ENCODE results near the gene ODC1.

The ODC1 gene

GRCh38 chr2:10400568-10400977, 47.6 kb downstream of the ODC1 start:
- WGBS, 2 experiments = 93 to 94% methylated on average over 11 of the region's 11 CpGs
- Histone ChIP-seq H3K4me1 (ENCODE audit: control insufficient read depth, insufficient read depth, low read length) (peaks cover 11% of the 10 kb centered on the region), H3K4me3 (ENCODE audit: insufficient read depth, low read depth, low read length) (no peak overlapping the region), H3K9me3 (ENCODE audit: control insufficient read depth, low read length) (no peaks in the 10 kb centered on the region), H3K27ac (ENCODE audit: insufficient read depth, low read depth, low read length, poor library complexity, severe bottlenecking) (no peak overlapping the region), H3K36me3 (ENCODE audit: control insufficient read depth, insufficient read depth, low read length) (no peaks in the 10 kb centered on the region), H3K27me3 (ENCODE audit: control insufficient read depth, insufficient read depth, low read length, poor library complexity, severe bottlenecking) (no peaks in the 10 kb centered on the region)

DNA sequence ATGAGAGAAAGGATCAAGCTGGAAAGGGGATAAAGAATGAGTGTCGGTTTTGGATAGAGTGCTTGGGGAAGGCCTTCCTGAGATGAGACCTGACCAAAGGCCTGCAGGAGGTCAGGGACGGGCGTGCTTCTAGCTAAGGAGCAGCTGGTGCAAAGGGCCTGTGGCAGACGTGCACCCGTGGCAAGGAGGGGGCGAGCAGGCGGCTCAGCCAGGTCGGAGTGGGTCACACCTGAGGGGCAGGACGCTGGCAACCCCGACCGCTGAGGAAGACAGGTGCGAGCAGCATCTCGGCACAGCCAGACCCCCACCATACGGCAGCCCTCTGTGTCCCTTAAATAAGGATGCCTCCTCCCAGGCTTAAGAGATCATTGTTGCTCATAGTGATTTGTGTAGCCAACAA, 48.1 kb downstream of the ODC1 start:
- WGBS, 2 experiments = 91 to 92% methylated on average over 14 of the region's 14 CpGs
- no peaks in the 10 kb centered on the region for H3K27me3 ChIP-seq (ENCODE audit: control insufficient read depth, insufficient read depth, low read length, poor library complexity, severe bottlenecking)
- H3K4me3 ChIP-seq (ENCODE audit: insufficient read depth, low read depth, low read length) = no peak overlapping the region
- H3K9me3 ChIP-seq (ENCODE audit: control insufficient read depth, low read length) = no peaks in the 10 kb centered on the region
- H3K27ac ChIP-seq (ENCODE audit: insufficient read depth, low read depth, low read length, poor library complexity, severe bottlenecking) = no peak overlapping the region
- H3K4me1 ChIP-seq (ENCODE audit: control insufficient read depth, insufficient read depth, low read length) = peaks cover 11% of the 10 kb centered on the region
- H3K36me3 ChIP-seq (ENCODE audit: control insufficient read depth, insufficient read depth, low read length) = no peaks in the 10 kb centered on the region

DNA sequence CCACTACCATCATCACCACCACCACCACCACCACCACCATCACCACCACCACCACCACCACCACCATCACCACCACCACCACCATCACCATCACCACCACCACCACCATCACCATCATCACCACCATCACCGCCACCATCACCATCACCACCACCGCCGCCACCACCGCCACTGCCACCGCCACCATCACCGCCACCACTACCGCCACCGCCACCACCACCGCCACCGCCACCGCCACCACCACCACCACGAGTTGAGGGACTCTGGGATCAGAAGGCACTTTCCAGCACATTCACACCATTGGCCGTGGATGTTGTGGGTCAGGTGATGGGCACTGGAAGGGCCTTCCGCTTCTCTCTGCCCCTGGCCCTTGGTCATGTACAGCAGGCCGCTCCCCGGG, 48.8 kb downstream of the ODC1 start:
- no peak overlapping the region for H3K27ac ChIP-seq (ENCODE audit: insufficient read depth, low read depth, low read length, poor library complexity, severe bottlenecking)
- no peaks in the 10 kb centered on the region for H3K27me3 ChIP-seq (ENCODE audit: control insufficient read depth, insufficient read depth, low read length, poor library complexity, severe bottlenecking)
- WGBS, 2 experiments = 72 to 81% methylated on average over 11 of the region's 16 CpGs
- no peaks in the 10 kb centered on the region for H3K9me3 ChIP-seq (ENCODE audit: control insufficient read depth, low read length)
- H3K4me1 ChIP-seq (ENCODE audit: control insufficient read depth, insufficient read depth, low read length) = peaks cover 6% of the 10 kb centered on the region
- H3K4me3 ChIP-seq (ENCODE audit: insufficient read depth, low read depth, low read length) = no peak overlapping the region
- no peaks in the 10 kb centered on the region for H3K36me3 ChIP-seq (ENCODE audit: control insufficient read depth, insufficient read depth, low read length)

DNA sequence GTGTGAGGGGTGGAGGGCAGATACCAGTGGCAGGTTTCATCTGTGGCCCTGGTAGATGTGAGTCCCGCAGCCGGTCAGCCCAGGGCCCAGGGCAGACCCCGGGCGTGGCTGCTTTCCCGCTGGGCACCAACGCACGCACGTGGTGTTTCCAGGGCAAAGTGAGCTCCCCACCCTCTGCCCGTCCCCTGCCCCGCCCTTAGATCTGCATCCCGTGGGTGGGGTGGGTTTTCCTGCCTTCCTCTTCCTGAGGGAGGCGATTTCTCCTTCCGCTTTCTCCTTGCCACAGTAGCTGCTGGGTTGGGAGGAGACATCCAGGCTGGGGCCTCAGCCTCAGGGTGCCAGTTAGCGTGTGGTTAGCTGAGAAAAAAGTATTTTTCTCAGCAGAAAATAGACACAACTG, 49.6 kb downstream of the ODC1 start:
- Histone ChIP-seq H3K4me3 (ENCODE audit: insufficient read depth, low read depth, low read length) (no peak overlapping the region), H3K27ac (ENCODE audit: insufficient read depth, low read depth, low read length, poor library complexity, severe bottlenecking) (no peak overlapping the region), H3K27me3 (ENCODE audit: control insufficient read depth, insufficient read depth, low read length, poor library complexity, severe bottlenecking) (no peaks in the 10 kb centered on the region), H3K9me3 (ENCODE audit: control insufficient read depth, low read length) (no peaks in the 10 kb centered on the region), H3K36me3 (ENCODE audit: control insufficient read depth, insufficient read depth, low read length) (no peaks in the 10 kb centered on the region), H3K4me1 (ENCODE audit: control insufficient read depth, insufficient read depth, low read length) (no peaks in the 10 kb centered on the region)
- WGBS, 2 experiments = 95 to 96% methylated on average over 14 of the region's 14 CpGs

GRCh38 chr2:10397878-10398277, 50.2 kb downstream of the ODC1 start:
- 88 to 89% methylated on average over 4 of the region's 4 CpGs for WGBS, 2 experiments
- H3K27ac ChIP-seq (ENCODE audit: insufficient read depth, low read depth, low read length, poor library complexity, severe bottlenecking) = no peak overlapping the region
- H3K27me3 ChIP-seq (ENCODE audit: control insufficient read depth, insufficient read depth, low read length, poor library complexity, severe bottlenecking) = no peaks in the 10 kb centered on the region
- no peaks in the 10 kb centered on the region for H3K4me1 ChIP-seq (ENCODE audit: control insufficient read depth, insufficient read depth, low read length)
- no peak overlapping the region for H3K4me3 ChIP-seq (ENCODE audit: insufficient read depth, low read depth, low read length)
- H3K9me3 ChIP-seq (ENCODE audit: control insufficient read depth, low read length) = no peaks in the 10 kb centered on the region
- H3K36me3 ChIP-seq (ENCODE audit: control insufficient read depth, insufficient read depth, low read length) = no peaks in the 10 kb centered on the region

GRCh38 chr2:10397297-10397875, 50.7 kb downstream of the ODC1 start:
- H3K4me3 ChIP-seq (ENCODE audit: insufficient read depth, low read depth, low read length) = no peak overlapping the region
- H3K4me1 ChIP-seq (ENCODE audit: control insufficient read depth, insufficient read depth, low read length) = no peaks in the 10 kb centered on the region
- no peaks in the 10 kb centered on the region for H3K27me3 ChIP-seq (ENCODE audit: control insufficient read depth, insufficient read depth, low read length, poor library complexity, severe bottlenecking)
- 92 to 93% methylated on average over 16 of the region's 16 CpGs for WGBS, 2 experiments
- no peaks in the 10 kb centered on the region for H3K9me3 ChIP-seq (ENCODE audit: control insufficient read depth, low read length)
- H3K36me3 ChIP-seq (ENCODE audit: control insufficient read depth, insufficient read depth, low read length) = no peaks in the 10 kb centered on the region
- no peak overlapping the region for H3K27ac ChIP-seq (ENCODE audit: insufficient read depth, low read depth, low read length, poor library complexity, severe bottlenecking)

- 91 to 92% methylated on average over 13 of the region's 13 CpGs for WGBS, 2 experiments
- Histone ChIP-seq H3K4me1 (ENCODE audit: control insufficient read depth, insufficient read depth, low read length) (no peaks in the 10 kb centered on the region), H3K4me3 (ENCODE audit: insufficient read depth, low read depth, low read length) (no peak overlapping the region), H3K36me3 (ENCODE audit: control insufficient read depth, insufficient read depth, low read length) (no peaks in the 10 kb centered on the region), H3K9me3 (ENCODE audit: control insufficient read depth, low read length) (no peaks in the 10 kb centered on the region), H3K27me3 (ENCODE audit: control insufficient read depth, insufficient read depth, low read length, poor library complexity, severe bottlenecking) (no peaks in the 10 kb centered on the region), H3K27ac (ENCODE audit: insufficient read depth, low read depth, low read length, poor library complexity, severe bottlenecking) (no peak overlapping the region)
These were observed 51.7 kb downstream of the ODC1 start for GRCh38 chr2:10396464-10396863.

GRCh38 chr2:10395893-10396292, 52.2 kb downstream of the ODC1 start:
- no peaks in the 10 kb centered on the region for H3K9me3 ChIP-seq (ENCODE audit: control insufficient read depth, low read length)
- H3K4me1 ChIP-seq (ENCODE audit: control insufficient read depth, insufficient read depth, low read length) = no peaks in the 10 kb centered on the region
- no peaks in the 10 kb centered on the region for H3K27me3 ChIP-seq (ENCODE audit: control insufficient read depth, insufficient read depth, low read length, poor library complexity, severe bottlenecking)
- no peak overlapping the region for H3K27ac ChIP-seq (ENCODE audit: insufficient read depth, low read depth, low read length, poor library complexity, severe bottlenecking)
- no peak overlapping the region for H3K4me3 ChIP-seq (ENCODE audit: insufficient read depth, low read depth, low read length)
- H3K36me3 ChIP-seq (ENCODE audit: control insufficient read depth, insufficient read depth, low read length) = no peaks in the 10 kb centered on the region
- WGBS, 2 experiments = 88% methylated on average over 14 of the region's 14 CpGs

GRCh38 chr2:10393640-10393982, 54.5 kb downstream of the ODC1 start:
- Histone ChIP-seq H3K4me1 (ENCODE audit: control insufficient read depth, insufficient read depth, low read length) (no peaks in the 10 kb centered on the region), H3K27me3 (ENCODE audit: control insufficient read depth, insufficient read depth, low read length, poor library complexity, severe bottlenecking) (no peaks in the 10 kb centered on the region), H3K27ac (ENCODE audit: insufficient read depth, low read depth, low read length, poor library complexity, severe bottlenecking) (no peak overlapping the region), H3K4me3 (ENCODE audit: insufficient read depth, low read depth, low read length) (no peak overlapping the region), H3K9me3 (ENCODE audit: control insufficient read depth, low read length) (no peaks in the 10 kb centered on the region), H3K36me3 (ENCODE audit: control insufficient read depth, insufficient read depth, low read length) (no peaks in the 10 kb centered on the region)
- WGBS, 2 experiments = 94% methylated on average over 4 of the region's 4 CpGs

GRCh38 chr2:10392951-10393639, 55.0 kb downstream of the ODC1 start:
- Histone ChIP-seq H3K27ac (ENCODE audit: insufficient read depth, low read depth, low read length, poor library complexity, severe bottlenecking) (no peak overlapping the region), H3K9me3 (ENCODE audit: control insufficient read depth, low read length) (no peaks in the 10 kb centered on the region), H3K36me3 (ENCODE audit: control insufficient read depth, insufficient read depth, low read length) (no peaks in the 10 kb centered on the region), H3K27me3 (ENCODE audit: control insufficient read depth, insufficient read depth, low read length, poor library complexity, severe bottlenecking) (no peaks in the 10 kb centered on the region), H3K4me3 (ENCODE audit: insufficient read depth, low read depth, low read length) (no peak overlapping the region), H3K4me1 (ENCODE audit: control insufficient read depth, insufficient read depth, low read length) (no peaks in the 10 kb centered on the region)
- WGBS, 2 experiments = 49 to 57% methylated on average over 9 of the region's 9 CpGs
